GM18508 (cell line): ENCODE measurements around the gene CASTOR1.

ENCODE experiments used
- ATAC-seq: cut with Tn5 transposase; IDR thresholded peaks from one replicate; pipeline ENCODE4 v1.9.1; 2021; ENCODE audit warnings: moderate number of reproducible peaks; ENCODE audit not compliant: insufficient read depth, unreplicated experiment

The CASTOR1 gene

GRCh38 chr22:30235687-30236170 is 53.6 kb downstream of the CASTOR1 start:
- ATAC-seq = no peak
